Smooth muscle cell (in vitro differentiated cells): ENCODE data around the gene RPTOR. TPM values are rescaled to one million over a fixed set of nuclear protein-coding genes. Genes with fewer than 3 reads are reported as not detected.

Experiments
- DNase-seq: peaks from one replicate; lab custom pipeline; 2025; ENCODE audit not compliant: unreplicated experiment; lab: John Stamatoyannopoulos, UW
- H2AFZ ChIP-seq: fragments of 200-600 bp; sonication (generic); 2 replicates; pipeline ENCODE4 v1.6.0; 2016; ENCODE audit warnings: antibody characterized with exemption, low read depth, mild to moderate bottlenecking
- H3F3A ChIP-seq: fragments of 200-600 bp; sonication (generic); 2 replicates; pipeline ENCODE4 v1.6.0; 2017; ENCODE audit warnings: antibody characterized with exemption, low read depth
- H3K27ac ChIP-seq: fragments of 200-600 bp; sonication (generic); 2 replicates; pipeline ENCODE4 v1.5.1; 2016; ENCODE audit warnings: low read depth, mild to moderate bottlenecking
- H3K27me3 ChIP-seq: fragments of 200-600 bp; sonication (generic); 2 replicates; pipeline ENCODE4 v1.6.1; 2016; ENCODE audit warnings: low read depth, mild to moderate bottlenecking
- H3K36me3 ChIP-seq: fragments of 200-600 bp; sonication (generic); 2 replicates; pipeline ENCODE4 v1.5.1; 2016; ENCODE audit warnings: low read depth
- H3K4me1 ChIP-seq: fragments of 200-600 bp; sonication (generic); 2 replicates; pipeline ENCODE4 v1.5.1; 2016; ENCODE audit warnings: low read depth
- H3K4me2 ChIP-seq: fragments of 200-600 bp; sonication (generic); 2 replicates; pipeline ENCODE4 v1.6.0; 2016; ENCODE audit warnings: mild to moderate bottlenecking
- H3K4me3 ChIP-seq: fragments of 200-600 bp; sonication (generic); 2 replicates; pipeline ENCODE4 v1.5.1; 2016; ENCODE audit warnings: mild to moderate bottlenecking
- H3K79me2 ChIP-seq: fragments of 200-600 bp; sonication (generic); 2 replicates; pipeline ENCODE4 v1.6.0; 2016; ENCODE audit warnings: low read depth, mild to moderate bottlenecking
- H3K9ac ChIP-seq: fragments of 200-600 bp; sonication (generic); 2 replicates; pipeline ENCODE4 v1.6.0; 2016; ENCODE audit warnings: low read depth
- H3K9me3 ChIP-seq: fragments of 200-600 bp; sonication (generic); replicated peaks from 2 replicates; pipeline ENCODE4 v1.5.1; 2016; ENCODE audit warnings: low read depth
- H4K20me1 ChIP-seq: fragments of 200-600 bp; sonication (generic); 2 replicates; pipeline ENCODE4 v1.6.0; 2016; ENCODE audit warnings: low read depth
- CTCF ChIP-seq: fragments of 200-600 bp; sonication (generic); IDR thresholded peaks from 2 replicates; pipeline ENCODE4 v1.5.1; 2017; ENCODE audit warnings: borderline replicate concordance, mild to moderate bottlenecking, antibody characterized with exemption; ENCODE audit not compliant: insufficient read depth, poor library complexity, severe bottlenecking
- WGBS: methylation state at CpG from one replicate; pipeline ENCODE4 v1.1.7; 2016; ENCODE audit warnings: low lambda C conversion rate; 5-methylcytosine and 5-hydroxymethylcytosine counted together
- polyA plus RNA-seq: library from polyadenylated mRNA; unstranded; fragments of >200 nt; fragmentation: Nextera tagmentation; extraction: Ambion mirVana; gene quantifications from 2 replicates; pipeline ENCODE4 v1.2.1, GENCODE V29; 2016
- total RNA-seq: library from RNA; depleted of rRNA; stranded (reverse); fragments of >200 nt; gene quantifications from 2 replicates; pipeline ENCODE4 v1.2.3, GENCODE V29; 2014

Gene RPTOR
- total and polyA plus RNA-seq, 2 experiments from 2014 or later = 10.6 to 12.2 TPM

- no peaks in the 10 kb centered on the region for H3K27me3 ChIP-seq
- no peak overlapping the region for H3K9ac ChIP-seq
- H3K4me3 ChIP-seq = no peak overlapping the region
- DNase-seq = no peak
- H4K20me1 ChIP-seq = no peaks in the 10 kb centered on the region
- 96% methylated on average over 24 of the region's 24 CpGs for WGBS
- no peak overlapping the region for H2AFZ ChIP-seq
- H3K4me2 ChIP-seq = no peak overlapping the region
- no peaks in the 10 kb centered on the region for H3K36me3 ChIP-seq
- no peaks in the 10 kb centered on the region for H3K9me3 ChIP-seq
- H3K27ac ChIP-seq = no peak overlapping the region
- H3K4me1 ChIP-seq = no peaks in the 10 kb centered on the region
- no peaks in the 10 kb centered on the region for H3K79me2 ChIP-seq
- no peaks in the 10 kb centered on the region for H3F3A ChIP-seq
- no peak for TF ChIP-seq CTCF
Measured at GRCh38 chr17:80882926-80883685, 338.5 kb downstream of the RPTOR start.

DNA sequence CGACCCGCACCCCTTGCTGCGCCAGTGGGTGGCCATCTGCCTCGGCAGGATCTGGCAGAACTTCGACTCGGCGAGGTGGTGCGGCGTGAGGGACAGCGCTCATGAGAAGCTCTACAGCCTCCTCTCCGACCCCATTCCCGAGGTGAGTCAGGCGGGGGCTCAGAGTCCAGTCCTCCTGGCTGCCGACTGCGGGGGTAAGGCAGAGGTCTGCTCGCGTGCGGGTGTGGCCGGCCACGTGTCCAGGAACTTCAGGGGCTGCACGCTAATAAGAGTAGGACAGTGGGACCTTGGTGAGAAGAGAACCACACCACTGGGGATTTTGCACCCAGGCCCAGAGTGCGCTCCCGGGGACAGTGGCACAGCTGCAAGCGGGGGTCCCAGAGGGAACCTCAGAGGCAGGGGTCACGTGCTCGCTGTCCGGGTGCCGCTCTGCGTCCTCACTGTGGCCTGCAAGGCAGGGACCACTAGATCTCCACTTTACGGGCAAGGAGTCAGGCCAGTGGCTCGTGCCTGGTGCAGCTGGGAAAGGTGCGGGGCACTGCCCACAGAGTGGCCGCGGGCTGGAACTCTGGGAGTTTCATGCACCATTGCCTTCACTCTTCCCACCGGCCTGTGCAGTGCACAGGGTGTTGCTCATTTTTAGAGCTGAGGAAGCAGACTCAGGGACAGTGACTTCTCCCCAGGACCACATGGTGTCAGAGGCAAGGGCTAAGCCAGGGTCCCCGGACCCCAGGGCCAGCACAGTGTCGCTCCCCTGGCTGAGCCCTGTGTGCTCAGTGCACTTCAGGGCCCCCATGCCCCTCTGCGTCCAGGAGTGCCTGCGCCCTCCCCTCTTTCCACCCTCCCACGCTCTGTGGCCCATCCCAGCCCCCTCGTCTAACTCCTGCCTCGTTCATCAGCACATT is 339.4 kb downstream of the RPTOR start:
- Histone ChIP-seq H3K9ac (no peak overlapping the region), H3K4me1 (no peaks in the 10 kb centered on the region), H3K79me2 (no peaks in the 10 kb centered on the region), H3K27ac (no peak overlapping the region), H3K27me3 (no peaks in the 10 kb centered on the region), H4K20me1 (no peaks in the 10 kb centered on the region), H3K9me3 (no peaks in the 10 kb centered on the region), H3F3A (no peaks in the 10 kb centered on the region), H3K36me3 (no peaks in the 10 kb centered on the region), H3K4me2 (no peak overlapping the region), H3K4me3 (no peak overlapping the region), H2AFZ (no peak overlapping the region)
- DNase-seq = no peak
- TF ChIP-seq CTCF = no peak
- WGBS = 98% methylated on average over 40 of the region's 42 CpGs

- Histone ChIP-seq H3K4me1 (no peaks in the 10 kb centered on the region), H4K20me1 (no peaks in the 10 kb centered on the region), H3K9ac (no peak overlapping the region), H3K4me2 (no peak overlapping the region), H3K36me3 (no peaks in the 10 kb centered on the region), H3K9me3 (no peaks in the 10 kb centered on the region), H2AFZ (no peak overlapping the region), H3K27me3 (no peaks in the 10 kb centered on the region), H3K79me2 (no peaks in the 10 kb centered on the region), H3K27ac (no peak overlapping the region), H3F3A (no peaks in the 10 kb centered on the region), H3K4me3 (no peak overlapping the region)
- WGBS = 98% methylated on average over 22 of the region's 22 CpGs
- no peak for DNase-seq
- no peak for TF ChIP-seq CTCF
Measured at GRCh38 chr17:80884811-80885210, 340.2 kb downstream of the RPTOR start.
